SK-N-SH (cell line): Measurements from ENCODE around the gene NAV1. TPM values are rescaled to one million over a fixed set of nuclear protein-coding genes. Genes with fewer than 3 reads are reported as not detected.

Experiments used
- CTCF ChIA-PET: fragments of 300-600, 350-600 bp; formaldehyde crosslinking; extraction: SDS; loops from one replicate; lab custom pipeline; 2021; lab: Yijun Ruan, JAX
- POLR2A ChIA-PET: fragments of 350-600 bp; sonication (Branson Sonifier 250); formaldehyde crosslinking; extraction: SDS; loops from one replicate; lab custom pipeline; 2020; ENCODE audit warnings: antibody characterized with exemption, inconsistent platforms; lab: Yijun Ruan, JAX
- DNase-seq: peaks from one replicate; pipeline ENCODE4 v3.0.0; 2012
- H2AFZ ChIP-seq: fragments of 200-600 bp; sonication (generic); 2 replicates; pipeline ENCODE4 v1.8.1; 2016; ENCODE audit warnings: antibody characterized with exemption, mild to moderate bottlenecking, low read depth
- H3F3A ChIP-seq: fragments of 200-600 bp; sonication (generic); replicated peaks from 2 replicates; pipeline ENCODE3; 2016; ENCODE audit warnings: antibody characterized with exemption, mild to moderate bottlenecking; ENCODE audit not compliant: insufficient read depth
- H3K27ac ChIP-seq, 2 experiments: fragments of 200-500 bp in 1 of 2; fragments of 200-600 bp in 1 of 2; sonication (Bioruptor generic) in 1 of 2; sonication (generic), shearing (Covaris generic) in 1 of 2; 2 replicates each; pipeline versions ENCODE4 v1.5.1 to v1.6.1; 2014 to 2016; ENCODE audit warnings: low read depth in 2 of 2, inconsistent platforms in 1 of 2, low read length in 1 of 2, mild to moderate bottlenecking in 1 of 2, mixed read lengths in 1 of 2
- H3K27me3 ChIP-seq: fragments of 200-600 bp; sonication (generic), shearing (Covaris generic); 2 replicates; pipeline ENCODE4 v1.6.1; 2016; ENCODE audit warnings: mixed run types; ENCODE audit not compliant: insufficient read depth
- H3K36me3 ChIP-seq, 2 experiments: fragments of 200-500 bp in 1 of 2; fragments of 200-600 bp in 1 of 2; sonication (Bioruptor generic) in 1 of 2; sonication (generic) in 1 of 2; replicated peaks in 1 of 2; 2 replicates each; pipeline versions ENCODE3 to v1.5.1; 2014 to 2016; ENCODE audit warnings: low read length in 1 of 2, mild to moderate bottlenecking in 1 of 2; ENCODE audit not compliant: insufficient read depth in 2 of 2, control insufficient read depth in 1 of 2
- H3K4me1 ChIP-seq, 2 experiments: fragments of 200-500 bp in 1 of 2; fragments of 200-600 bp in 1 of 2; sonication (Bioruptor generic) in 1 of 2; sonication (generic), shearing (Covaris generic) in 1 of 2; 2 replicates each; pipeline versions ENCODE4 v1.5.1 to v1.6.1; 2014 to 2016; ENCODE audit warnings: low read depth in 1 of 2, low read length in 1 of 2, mixed run types in 1 of 2; ENCODE audit not compliant: insufficient read depth in 2 of 2, control insufficient read depth in 1 of 2
- H3K4me2 ChIP-seq: fragments of 200-600 bp; sonication (generic), shearing (Covaris generic); 2 replicates; pipeline ENCODE4 v1.6.1; 2017; ENCODE audit warnings: mixed run types
- H3K4me3 ChIP-seq, 2 experiments: fragments of 200-500 bp in 1 of 2; fragments of 200-600 bp in 1 of 2; sonication (Bioruptor generic) in 1 of 2; sonication (generic), shearing (Covaris generic) in 1 of 2; 2 replicates each; pipeline versions ENCODE4 v1.5.1 to v1.8.1; 2014 to 2016; ENCODE audit warnings: low read depth in 2 of 2, inconsistent platforms in 1 of 2, low read length in 1 of 2, mild to moderate bottlenecking in 1 of 2, mixed read lengths in 1 of 2, moderate library complexity in 1 of 2
- H3K79me2 ChIP-seq: fragments of 200-600 bp; sonication (generic); 2 replicates; pipeline ENCODE4 v1.8.1; 2017; ENCODE audit warnings: mild to moderate bottlenecking; ENCODE audit not compliant: insufficient read depth
- H3K9ac ChIP-seq: fragments of 200-600 bp; sonication (generic); 2 replicates; pipeline ENCODE4 v1.6.1; 2017; ENCODE audit warnings: mixed run types
- H3K9me2 ChIP-seq: fragments of 200-600 bp; sonication (generic); 2 replicates; pipeline ENCODE4 v1.6.1; 2017; ENCODE audit warnings: mixed run types
- H3K9me3 ChIP-seq: fragments of 200-600 bp; sonication (generic); 2 replicates; pipeline ENCODE4 v1.6.1; 2017; ENCODE audit warnings: mixed run types, mild to moderate bottlenecking, moderate library complexity
- H4K20me1 ChIP-seq: fragments of 200-600 bp; sonication (generic); 2 replicates; pipeline ENCODE4 v1.6.1; 2017; ENCODE audit warnings: mild to moderate bottlenecking, mixed run types; ENCODE audit not compliant: insufficient read depth
- CHD2 ChIP-seq: fragments of 150-350 bp; IDR thresholded peaks from 2 replicates; pipeline ENCODE4 v1.6.1; 2018; ENCODE audit warnings: low read length; ENCODE audit not compliant: partially characterized antibody
- CTCF ChIP-seq: fragments of 200-600 bp; sonication (generic); IDR thresholded peaks from 2 replicates; pipeline ENCODE4 v1.6.1; 2017; ENCODE audit warnings: antibody characterized with exemption, mild to moderate bottlenecking, moderate library complexity
- ELF1 ChIP-seq: IDR thresholded peaks from 2 replicates; pipeline ENCODE4 v1.4.0; 2012
- FOXM1 ChIP-seq: IDR thresholded peaks from 2 replicates; pipeline ENCODE4 v1.4.0; 2012; ENCODE audit warnings: low read depth, mild to moderate bottlenecking
- GATA2 ChIP-seq: sonication (generic); formaldehyde crosslinking; IDR thresholded peaks from 2 replicates; pipeline ENCODE4 v1.5.0; 2020; ENCODE audit warnings: mild to moderate bottlenecking, missing genetic modification reagents
- MAX ChIP-seq: IDR thresholded peaks from 2 replicates; pipeline ENCODE4 v1.4.0; 2012; ENCODE audit warnings: low read depth
- MEF2A ChIP-seq: IDR thresholded peaks from 2 replicates; pipeline ENCODE4 v1.4.0; 2012; ENCODE audit warnings: low read depth, borderline replicate concordance
- MXI1 ChIP-seq: IDR thresholded peaks from 2 replicates; pipeline ENCODE4 v1.6.1; 2012; ENCODE audit warnings: mild to moderate bottlenecking, low read depth, low read length, improper control_type of control experiment
- NFIC ChIP-seq: IDR thresholded peaks from 2 replicates; pipeline ENCODE4 v1.4.0; 2012; ENCODE audit warnings: borderline replicate concordance
- NRF1 ChIP-seq: IDR thresholded peaks from 2 replicates; pipeline ENCODE4 v1.6.1; 2012; ENCODE audit warnings: low read depth, mild to moderate bottlenecking, low read length
- POLR2AphosphoS5 ChIP-seq: IDR thresholded peaks from 2 replicates; pipeline ENCODE4 v1.6.1; 2012; ENCODE audit warnings: low read depth, low read length
- REST ChIP-seq: IDR thresholded peaks from 2 replicates; pipeline ENCODE4 v1.6.1; 2012; ENCODE audit warnings: mild to moderate bottlenecking, low read depth, low read length, moderate library complexity
- SMC3 ChIP-seq: IDR thresholded peaks from 2 replicates; pipeline ENCODE4 v1.6.1; 2012; ENCODE audit warnings: low read depth, low read length, improper control_type of control experiment
- TCF12 ChIP-seq: IDR thresholded peaks from 2 replicates; pipeline ENCODE4 v1.4.0; 2012
- USF2 ChIP-seq: fragments of 150-350 bp; IDR thresholded peaks from 2 replicates; pipeline ENCODE4 v1.6.1; 2017; ENCODE audit warnings: antibody characterized with exemption, low read length, low read depth, borderline replicate concordance
- ZBTB33 ChIP-seq: IDR thresholded peaks from 2 replicates; pipeline ENCODE4 v1.4.0; 2012; ENCODE audit warnings: low read depth, borderline replicate concordance
- WGBS: methylation state at CpG from one replicate; pipeline ENCODE4 v1.1.6; 2017; ENCODE audit warnings: low lambda C conversion rate; 5-methylcytosine and 5-hydroxymethylcytosine counted together
- polyA plus RNA-seq, 3 experiments: library from polyadenylated mRNA; depleted of rRNA; stranded (reverse); fragments of >200 nt; gene quantifications; 2 replicates each; pipeline ENCODE4 v1.2.3, GENCODE V29; 2012
- TF ChIP-seq, protein P1 (sequence below): fragments of 150-350 bp; IDR thresholded peaks from 2 replicates; pipeline ENCODE4 v1.6.1; 2016; ENCODE audit warnings: mild to moderate bottlenecking, low read depth, low read length
- TF ChIP-seq, protein P2 (sequence below): IDR thresholded peaks from 2 replicates; pipeline ENCODE4 v1.4.0; 2012; ENCODE audit warnings: low read depth, borderline replicate concordance

NAV1 gene
- polyA plus RNA-seq, 1 of the 3 experiments (the other 2 are of a cell fraction) = 16.1 TPM

GRCh38 chr1:201554789-201555592 is 16.1 kb downstream of the NAV1 start:
- peaks cover 59% of the 10 kb centered on the region for H3F3A ChIP-seq
- H3K4me1 ChIP-seq = peaks cover 54 to 72% of the 10 kb centered on the region in 2 experiments
- no peaks in the 10 kb centered on the region for H3K9me2 ChIP-seq
- H3K36me3 ChIP-seq = peaks cover 0 to 4% of the 10 kb centered on the region in 2 experiments
- no peaks in the 10 kb centered on the region for H3K27me3 ChIP-seq
- no peaks in the 10 kb centered on the region for H3K9me3 ChIP-seq
- no peak for DNase-seq
- 81% methylated on average over 7 of the region's 7 CpGs for WGBS
- no peak overlapping the region for H3K4me3 ChIP-seq
- CTCF ChIA-PET = interaction anchor here (0.6 to 12.3 kb wide), 8 partner anchors 18 to 418 kb away, joined by 3 to 397 read pairs (median 7); partner anchors contain the start of gene NAV1
- TF ChIP-seq ELF1 = no peak
- no peak for TF ChIP-seq SMC3
- TF ChIP-seq MEF2A = no peak
- TF ChIP-seq FOXM1 = no peak
- no peak for TF ChIP-seq TCF12
- TF ChIP-seq USF2 = no peak
- no peak for TF ChIP-seq MAX
- no peak for TF ChIP-seq CHD2
- TF ChIP-seq NRF1 = no peak
- no peak for TF ChIP-seq NFIC
- TF ChIP-seq CTCF = no peak
- TF ChIP-seq, protein P1, sequence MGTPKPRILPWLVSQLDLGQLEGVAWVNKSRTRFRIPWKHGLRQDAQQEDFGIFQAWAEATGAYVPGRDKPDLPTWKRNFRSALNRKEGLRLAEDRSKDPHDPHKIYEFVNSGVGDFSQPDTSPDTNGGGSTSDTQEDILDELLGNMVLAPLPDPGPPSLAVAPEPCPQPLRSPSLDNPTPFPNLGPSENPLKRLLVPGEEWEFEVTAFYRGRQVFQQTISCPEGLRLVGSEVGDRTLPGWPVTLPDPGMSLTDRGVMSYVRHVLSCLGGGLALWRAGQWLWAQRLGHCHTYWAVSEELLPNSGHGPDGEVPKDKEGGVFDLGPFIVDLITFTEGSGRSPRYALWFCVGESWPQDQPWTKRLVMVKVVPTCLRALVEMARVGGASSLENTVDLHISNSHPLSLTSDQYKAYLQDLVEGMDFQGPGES = no peak
- TF ChIP-seq, protein P2, sequence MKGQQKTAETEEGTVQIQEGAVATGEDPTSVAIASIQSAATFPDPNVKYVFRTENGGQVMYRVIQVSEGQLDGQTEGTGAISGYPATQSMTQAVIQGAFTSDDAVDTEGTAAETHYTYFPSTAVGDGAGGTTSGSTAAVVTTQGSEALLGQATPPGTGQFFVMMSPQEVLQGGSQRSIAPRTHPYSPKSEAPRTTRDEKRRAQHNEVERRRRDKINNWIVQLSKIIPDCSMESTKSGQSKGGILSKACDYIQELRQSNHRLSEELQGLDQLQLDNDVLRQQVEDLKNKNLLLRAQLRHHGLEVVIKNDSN = no peak
- TF ChIP-seq GATA2 = no peak
- TF ChIP-seq POLR2AphosphoS5 = no peak
- no peak for TF ChIP-seq MXI1
- no peak for TF ChIP-seq ZBTB33
- TF ChIP-seq REST = no peak
- TF ChIP-seq, all 33 proteins: peak for 0
- H3K79me2 ChIP-seq = peaks cover 100% of the 10 kb centered on the region
- POLR2A ChIA-PET = no interaction called here
- H2AFZ ChIP-seq = no peak overlapping the region
- no peak overlapping the region; the same call in 1 of the 2 replicates for H3K4me2 ChIP-seq
- no peak overlapping the region for H3K9ac ChIP-seq
- H4K20me1 ChIP-seq = peaks cover 35% of the 10 kb centered on the region
- H3K27ac ChIP-seq = peak overlapping the region in 1 of 2 experiments; percentile 95; a peak in 2 of 4 replicates
